GM13977 (cell line): ENCODE results near the gene NELFA.
A peak's percentile ranks its signal among the peaks of the same experiment; 100 is the strongest.

Experiments used
- DNase-seq: peaks from one replicate; pipeline ENCODE4 v3.0.0; 2012; ENCODE audit warnings: low spot score
- CTCF ChIP-seq: IDR thresholded peaks from 2 replicates; pipeline ENCODE4 v1.5.1; 2012; ENCODE audit warnings: mild to moderate bottlenecking, control low read depth; ENCODE audit not compliant: insufficient read depth; ENCODE audit errors: extremely low read depth, missing control alignments
- in situ Hi-C: fragments of 300-500 bp; cut with MboI; formaldehyde crosslinking; loops from one replicate; pipeline ENCODE4 v1.12.0; 2022; ENCODE audit warnings: low sequenced_read_pairs, low pct_unique_long_range_greater_than_20kb, mixed read lengths, inconsistent platforms; ENCODE audit not compliant: unreplicated experiment

Gene NELFA

GRCh38 chr4:2044119-2044485 lies 35.3 kb upstream of the NELFA start:
- in situ Hi-C loops: no loop called here
- TF ChIP-seq CTCF: no peak
- no peak for DNase-seq

GRCh38 chr4:2043396-2044118 lies 34.8 kb upstream of the NELFA start:
- TF ChIP-seq CTCF: no peak
- in situ Hi-C loops: no loop called here
- no peak for DNase-seq

GRCh38 chr4:2042947-2043395 lies 34.2 kb upstream of the NELFA start:
- no peak for DNase-seq
- in situ Hi-C loops: no loop called here
- no peak for TF ChIP-seq CTCF

- peak; percentile 16 for TF ChIP-seq CTCF
- peak; percentile 86 for DNase-seq
- in situ Hi-C loops: no loop called here
Measured at GRCh38 chr4:2042204-2042946, 33.6 kb upstream of the NELFA start.

- TF ChIP-seq CTCF: no peak
- DNase-seq: peak; percentile 98
- in situ Hi-C loops: no loop called here
Measured at GRCh38 chr4:2041239-2042130, 32.7 kb upstream of the NELFA start.
